ENCODE data around the gene CEACAM19.

The CEACAM19 gene

DNA sequence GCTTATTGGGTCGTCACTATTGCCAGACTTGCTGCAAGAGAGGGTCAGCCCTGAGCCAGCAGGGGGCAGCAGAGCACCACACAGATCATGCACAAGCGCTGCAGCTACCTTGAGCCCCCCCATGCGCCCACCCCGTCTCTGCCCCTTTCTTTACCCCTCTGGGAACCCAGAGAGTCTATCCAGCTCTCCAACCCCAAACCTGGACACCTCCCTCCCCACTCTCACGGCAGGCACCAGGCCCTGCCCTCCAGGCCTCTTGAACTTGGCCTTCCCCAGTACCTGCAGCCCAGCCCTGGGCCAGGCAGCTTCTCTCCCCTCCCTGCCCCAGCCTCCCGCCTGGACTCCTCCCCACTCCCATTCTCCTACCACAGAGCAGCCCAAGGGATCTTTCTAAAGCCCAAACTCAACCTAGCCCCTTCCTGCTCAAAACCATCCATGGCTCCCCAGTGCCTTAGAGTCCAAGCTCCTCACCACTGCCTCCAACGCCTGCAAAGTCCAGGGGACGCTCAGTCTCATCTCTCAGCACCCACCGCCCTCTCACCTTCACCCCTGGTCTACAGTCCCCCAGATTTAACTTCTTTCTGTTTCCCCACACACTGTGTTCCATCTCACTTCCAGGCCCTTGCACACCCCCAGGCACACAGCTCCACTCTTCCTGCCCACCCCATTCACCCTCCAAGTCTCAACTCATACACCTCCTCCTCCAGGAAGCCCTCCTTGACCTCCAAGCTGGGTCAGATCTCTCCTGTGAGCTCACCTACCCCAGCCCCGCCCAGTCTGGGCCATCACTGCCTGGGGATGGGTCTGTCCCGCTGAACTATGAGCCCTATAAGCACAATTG lies 18.2 kb downstream of the CEACAM19 start:
- no peak for TF ChIP-seq RARB (CRISPR knock-in tag; IDR thresholded peaks at IDR 0.05)

DNA sequence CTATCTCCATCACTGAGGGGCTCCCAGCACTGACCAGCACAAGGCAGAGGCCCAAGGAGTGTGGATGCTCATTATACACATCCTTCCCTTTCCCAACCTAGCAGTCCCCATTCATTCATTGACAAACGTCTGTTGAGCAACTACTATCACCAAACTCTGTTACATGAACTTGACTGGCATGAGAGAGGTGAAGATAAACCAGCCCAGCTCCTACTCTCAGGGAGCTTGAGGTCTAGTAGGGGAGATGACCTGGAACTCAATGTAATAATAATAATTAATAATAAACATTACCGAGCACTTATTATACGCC lies 18.8 kb downstream of the CEACAM19 start:
- no peak for ATAC-seq
- TF ChIP-seq RARB (CRISPR knock-in tag; IDR thresholded peaks at IDR 0.05) (no peak), ESRRG (CRISPR knock-in tag; IDR thresholded peaks at IDR 0.05) (no peak), ZFP3 (CRISPR knock-in tag; IDR thresholded peaks at IDR 0.05) (no peak), CSDC2 (CRISPR knock-in tag; IDR thresholded peaks at IDR 0.05) (no peak), ZNF70 (CRISPR knock-in tag; IDR thresholded peaks at IDR 0.05) (no peak), OSR1 (CRISPR knock-in tag; IDR thresholded peaks at IDR 0.05) (no peak), BACH2 (CRISPR knock-in tag; IDR thresholded peaks at IDR 0.05; ENCODE audit: borderline replicate concordance) (no peak), ARNTL (CRISPR knock-in tag; IDR thresholded peaks at IDR 0.05; ENCODE audit: borderline replicate concordance, low read depth) (no peak), ZFP30 (CRISPR knock-in tag; IDR thresholded peaks at IDR 0.05) (no peak), ZNF8 (CRISPR knock-in tag; IDR thresholded peaks at IDR 0.05) (no peak), GLIS3 (CRISPR knock-in tag; IDR thresholded peaks at IDR 0.05) (no peak), TCF4 (CRISPR knock-in tag; IDR thresholded peaks at IDR 0.05; ENCODE audit: borderline replicate concordance) (no peak), ZC3H10 (CRISPR knock-in tag; IDR thresholded peaks at IDR 0.05) (no peak), ZNF565 (CRISPR knock-in tag; conservative IDR thresholded peaks at IDR 0.05; ENCODE audit: low read depth) (no peak), PPARA (CRISPR knock-in tag; IDR thresholded peaks at IDR 0.05; ENCODE audit: borderline replicate concordance) (no peak)
- TF ChIP-seq, protein P1, sequence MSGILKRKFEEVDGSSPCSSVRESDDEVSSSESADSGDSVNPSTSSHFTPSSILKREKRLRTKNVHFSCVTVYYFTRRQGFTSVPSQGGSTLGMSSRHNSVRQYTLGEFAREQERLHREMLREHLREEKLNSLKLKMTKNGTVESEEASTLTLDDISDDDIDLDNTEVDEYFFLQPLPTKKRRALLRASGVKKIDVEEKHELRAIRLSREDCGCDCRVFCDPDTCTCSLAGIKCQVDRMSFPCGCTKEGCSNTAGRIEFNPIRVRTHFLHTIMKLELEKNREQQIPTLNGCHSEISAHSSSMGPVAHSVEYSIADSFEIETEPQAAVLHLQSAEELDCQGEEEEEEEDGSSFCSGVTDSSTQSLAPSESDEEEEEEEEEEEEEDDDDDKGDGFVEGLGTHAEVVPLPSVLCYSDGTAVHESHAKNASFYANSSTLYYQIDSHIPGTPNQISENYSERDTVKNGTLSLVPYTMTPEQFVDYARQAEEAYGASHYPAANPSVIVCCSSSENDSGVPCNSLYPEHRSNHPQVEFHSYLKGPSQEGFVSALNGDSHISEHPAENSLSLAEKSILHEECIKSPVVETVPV (CRISPR knock-in tag; IDR thresholded peaks at IDR 0.05): no peak
- TF ChIP-seq, protein P2, sequence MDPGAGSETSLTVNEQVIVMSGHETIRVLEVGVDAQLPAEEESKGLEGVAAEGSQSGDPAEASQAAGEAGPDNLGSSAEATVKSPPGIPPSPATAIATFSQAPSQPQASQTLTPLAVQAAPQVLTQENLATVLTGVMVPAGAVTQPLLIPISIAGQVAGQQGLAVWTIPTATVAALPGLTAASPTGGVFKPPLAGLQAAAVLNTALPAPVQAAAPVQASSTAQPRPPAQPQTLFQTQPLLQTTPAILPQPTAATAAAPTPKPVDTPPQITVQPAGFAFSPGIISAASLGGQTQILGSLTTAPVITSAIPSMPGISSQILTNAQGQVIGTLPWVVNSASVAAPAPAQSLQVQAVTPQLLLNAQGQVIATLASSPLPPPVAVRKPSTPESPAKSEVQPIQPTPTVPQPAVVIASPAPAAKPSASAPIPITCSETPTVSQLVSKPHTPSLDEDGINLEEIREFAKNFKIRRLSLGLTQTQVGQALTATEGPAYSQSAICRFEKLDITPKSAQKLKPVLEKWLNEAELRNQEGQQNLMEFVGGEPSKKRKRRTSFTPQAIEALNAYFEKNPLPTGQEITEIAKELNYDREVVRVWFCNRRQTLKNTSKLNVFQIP (CRISPR knock-in tag; IDR thresholded peaks at IDR 0.05; ENCODE audit: borderline replicate concordance, low read depth): no peak
- TF ChIP-seq, protein P3, sequence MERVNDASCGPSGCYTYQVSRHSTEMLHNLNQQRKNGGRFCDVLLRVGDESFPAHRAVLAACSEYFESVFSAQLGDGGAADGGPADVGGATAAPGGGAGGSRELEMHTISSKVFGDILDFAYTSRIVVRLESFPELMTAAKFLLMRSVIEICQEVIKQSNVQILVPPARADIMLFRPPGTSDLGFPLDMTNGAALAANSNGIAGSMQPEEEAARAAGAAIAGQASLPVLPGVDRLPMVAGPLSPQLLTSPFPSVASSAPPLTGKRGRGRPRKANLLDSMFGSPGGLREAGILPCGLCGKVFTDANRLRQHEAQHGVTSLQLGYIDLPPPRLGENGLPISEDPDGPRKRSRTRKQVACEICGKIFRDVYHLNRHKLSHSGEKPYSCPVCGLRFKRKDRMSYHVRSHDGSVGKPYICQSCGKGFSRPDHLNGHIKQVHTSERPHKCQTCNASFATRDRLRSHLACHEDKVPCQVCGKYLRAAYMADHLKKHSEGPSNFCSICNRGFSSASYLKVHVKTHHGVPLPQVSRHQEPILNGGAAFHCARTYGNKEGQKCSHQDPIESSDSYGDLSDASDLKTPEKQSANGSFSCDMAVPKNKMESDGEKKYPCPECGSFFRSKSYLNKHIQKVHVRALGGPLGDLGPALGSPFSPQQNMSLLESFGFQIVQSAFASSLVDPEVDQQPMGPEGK (CRISPR knock-in tag; IDR thresholded peaks at IDR 0.05; ENCODE audit: borderline replicate concordance): no peak
- TF ChIP-seq, protein P4, sequence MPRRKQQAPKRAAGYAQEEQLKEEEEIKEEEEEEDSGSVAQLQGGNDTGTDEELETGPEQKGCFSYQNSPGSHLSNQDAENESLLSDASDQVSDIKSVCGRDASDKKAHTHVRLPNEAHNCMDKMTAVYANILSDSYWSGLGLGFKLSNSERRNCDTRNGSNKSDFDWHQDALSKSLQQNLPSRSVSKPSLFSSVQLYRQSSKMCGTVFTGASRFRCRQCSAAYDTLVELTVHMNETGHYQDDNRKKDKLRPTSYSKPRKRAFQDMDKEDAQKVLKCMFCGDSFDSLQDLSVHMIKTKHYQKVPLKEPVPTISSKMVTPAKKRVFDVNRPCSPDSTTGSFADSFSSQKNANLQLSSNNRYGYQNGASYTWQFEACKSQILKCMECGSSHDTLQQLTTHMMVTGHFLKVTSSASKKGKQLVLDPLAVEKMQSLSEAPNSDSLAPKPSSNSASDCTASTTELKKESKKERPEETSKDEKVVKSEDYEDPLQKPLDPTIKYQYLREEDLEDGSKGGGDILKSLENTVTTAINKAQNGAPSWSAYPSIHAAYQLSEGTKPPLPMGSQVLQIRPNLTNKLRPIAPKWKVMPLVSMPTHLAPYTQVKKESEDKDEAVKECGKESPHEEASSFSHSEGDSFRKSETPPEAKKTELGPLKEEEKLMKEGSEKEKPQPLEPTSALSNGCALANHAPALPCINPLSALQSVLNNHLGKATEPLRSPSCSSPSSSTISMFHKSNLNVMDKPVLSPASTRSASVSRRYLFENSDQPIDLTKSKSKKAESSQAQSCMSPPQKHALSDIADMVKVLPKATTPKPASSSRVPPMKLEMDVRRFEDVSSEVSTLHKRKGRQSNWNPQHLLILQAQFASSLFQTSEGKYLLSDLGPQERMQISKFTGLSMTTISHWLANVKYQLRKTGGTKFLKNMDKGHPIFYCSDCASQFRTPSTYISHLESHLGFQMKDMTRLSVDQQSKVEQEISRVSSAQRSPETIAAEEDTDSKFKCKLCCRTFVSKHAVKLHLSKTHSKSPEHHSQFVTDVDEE (CRISPR knock-in tag; IDR thresholded peaks at IDR 0.05): no peak

More for the DNA sequence above, 18.2 kb downstream of the CEACAM19 start:
- peak; percentile 68 for ATAC-seq

DNA sequence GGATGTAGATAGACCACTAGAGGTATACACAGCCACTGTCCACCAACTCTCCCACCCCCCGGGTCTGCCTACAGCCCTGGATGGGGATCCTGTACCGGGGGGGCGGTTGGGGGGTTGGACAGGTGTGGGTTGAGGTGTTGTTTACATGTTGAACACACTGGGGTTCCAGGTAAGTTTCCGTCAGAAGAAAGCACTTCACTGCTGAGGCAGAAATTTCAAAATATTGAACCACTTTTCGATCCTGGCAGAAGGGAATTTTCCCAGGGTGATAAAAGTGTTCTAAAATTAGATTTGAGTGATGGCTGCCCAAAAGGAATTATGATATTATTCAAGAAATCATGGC lies 21.1 kb downstream of the CEACAM19 start:
- ATAC-seq: no peak
- TF ChIP-seq, protein P4 (CRISPR knock-in tag; IDR thresholded peaks at IDR 0.05): no peak
- TF ChIP-seq TOX (CRISPR knock-in tag; IDR thresholded peaks at IDR 0.05; ENCODE audit: borderline replicate concordance) (no peak), CSDC2 (CRISPR knock-in tag; IDR thresholded peaks at IDR 0.05) (no peak), ZNF565 (CRISPR knock-in tag; conservative IDR thresholded peaks at IDR 0.05; ENCODE audit: low read depth) (no peak), GLIS3 (CRISPR knock-in tag; IDR thresholded peaks at IDR 0.05) (no peak), ZC3H10 (CRISPR knock-in tag; IDR thresholded peaks at IDR 0.05) (no peak), PPARA (CRISPR knock-in tag; IDR thresholded peaks at IDR 0.05; ENCODE audit: borderline replicate concordance) (no peak)
- TF ChIP-seq, protein P3 (CRISPR knock-in tag; IDR thresholded peaks at IDR 0.05; ENCODE audit: borderline replicate concordance): no peak
- TF ChIP-seq, protein P1 (CRISPR knock-in tag; IDR thresholded peaks at IDR 0.05): no peak
- TF ChIP-seq, protein P5, sequence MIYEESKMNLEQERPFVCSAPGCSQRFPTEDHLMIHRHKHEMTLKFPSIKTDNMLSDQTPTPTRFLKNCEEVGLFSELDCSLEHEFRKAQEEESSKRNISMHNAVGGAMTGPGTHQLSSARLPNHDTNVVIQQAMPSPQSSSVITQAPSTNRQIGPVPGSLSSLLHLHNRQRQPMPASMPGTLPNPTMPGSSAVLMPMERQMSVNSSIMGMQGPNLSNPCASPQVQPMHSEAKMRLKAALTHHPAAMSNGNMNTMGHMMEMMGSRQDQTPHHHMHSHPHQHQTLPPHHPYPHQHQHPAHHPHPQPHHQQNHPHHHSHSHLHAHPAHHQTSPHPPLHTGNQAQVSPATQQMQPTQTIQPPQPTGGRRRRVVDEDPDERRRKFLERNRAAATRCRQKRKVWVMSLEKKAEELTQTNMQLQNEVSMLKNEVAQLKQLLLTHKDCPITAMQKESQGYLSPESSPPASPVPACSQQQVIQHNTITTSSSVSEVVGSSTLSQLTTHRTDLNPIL (CRISPR knock-in tag; IDR thresholded peaks at IDR 0.05; ENCODE audit: low read depth): no peak
